SIG-M5 treated with dmso at 0.1 percent for 504 hours (cell line): ENCODE measurements around the gene MAMLD1.

Experiments used
- DNase-seq: peaks from one replicate; lab custom pipeline; 2025; ENCODE audit not compliant: unreplicated experiment; lab: John Stamatoyannopoulos, UW

Gene MAMLD1

GRCh38 chrX:150456941-150457340 is 93.8 kb downstream of the MAMLD1 start:
- no peak for DNase-seq

- no peak for DNase-seq
Measured at GRCh38 chrX:150459196-150459595, 96.1 kb downstream of the MAMLD1 start.

- DNase-seq, result no peak
Measured at GRCh38 chrX:150460063-150460462, 96.9 kb downstream of the MAMLD1 start.

- no peak for DNase-seq
Measured at GRCh38 chrX:150460781-150461180, 97.7 kb downstream of the MAMLD1 start.

GRCh38 chrX:150463566-150463965 is 100.4 kb downstream of the MAMLD1 start:
- no peak for DNase-seq

- no peak for DNase-seq
Measured at GRCh38 chrX:150464001-150464400, 100.9 kb downstream of the MAMLD1 start.

GRCh38 chrX:150465326-150465725 is 102.2 kb downstream of the MAMLD1 start:
- DNase-seq, result no peak

- DNase-seq, result no peak
Measured at GRCh38 chrX:150465881-150466775, 103.0 kb downstream of the MAMLD1 start.

- DNase-seq, result no peak
Measured at GRCh38 chrX:150472306-150472705, 109.2 kb downstream of the MAMLD1 start.

- no peak for DNase-seq
Measured at GRCh38 chrX:150473371-150473770, 110.3 kb downstream of the MAMLD1 start.

- no peak for DNase-seq
Measured at GRCh38 chrX:150475461-150475860, 112.3 kb downstream of the MAMLD1 start.

- no peak for DNase-seq
Measured at GRCh38 chrX:150476164-150476699, 113.1 kb downstream of the MAMLD1 start.

- DNase-seq, result no peak
Measured at GRCh38 chrX:150477371-150477770, 114.3 kb downstream of the MAMLD1 start.

- DNase-seq, result no peak
Measured at GRCh38 chrX:150478496-150479492, 115.7 kb downstream of the MAMLD1 start.

- DNase-seq, result peak; percentile 14
Measured at GRCh38 chrX:150482537-150483206, 119.6 kb downstream of the MAMLD1 start.

- no peak for DNase-seq
Measured at GRCh38 chrX:150483356-150483985, 120.4 kb downstream of the MAMLD1 start.

GRCh38 chrX:150486011-150486410 is 122.9 kb downstream of the MAMLD1 start:
- DNase-seq, result peak; percentile 14

GRCh38 chrX:150487369-150488094 is 124.4 kb downstream of the MAMLD1 start:
- no peak for DNase-seq

- DNase-seq, result no peak
Measured at GRCh38 chrX:150489359-150490015, 126.4 kb downstream of the MAMLD1 start.
